GM18502 (cell line): ENCODE data around the gene PSAT1.
"Not testable (repeated sequence)": the region's sequence is repeated elsewhere in the genome, so short reads cannot be mapped to it uniquely, and the experiment has no call there.

Source experiments
- ATAC-seq: cut with Tn5 transposase; IDR thresholded peaks from one replicate; pipeline ENCODE4 v1.9.1; 2021; ENCODE audit warnings: mild to moderate bottlenecking; ENCODE audit not compliant: unreplicated experiment, poor library complexity

The PSAT1 gene

GRCh38 chr9:78296893-78297671 lies at the start of gene PSAT1:
PSAT1 (plus strand) TSS chr9:78297125; CDS start chr9:78297211, 86 bp downstream.
- ATAC-seq, result peak; percentile 96

GRCh38 chr9:78248635-78249034 lies 48.3 kb upstream of the PSAT1 start:
- ATAC-seq, result no peak

GRCh38 chr9:78249542-78249941 lies 47.4 kb upstream of the PSAT1 start:
- ATAC-seq, result no peak

- no peak for ATAC-seq
Observed at GRCh38 chr9:78252616-78253015, 44.3 kb upstream of the PSAT1 start.

- ATAC-seq, result no peak
Observed at GRCh38 chr9:78253285-78253684, 43.6 kb upstream of the PSAT1 start.

GRCh38 chr9:78261403-78262001 lies 35.4 kb upstream of the PSAT1 start:
- peak; percentile 71 for ATAC-seq

- ATAC-seq, result no peak
Observed at GRCh38 chr9:78262655-78263054, 34.3 kb upstream of the PSAT1 start.

GRCh38 chr9:78267889-78268288 lies 29.0 kb upstream of the PSAT1 start:
- no peak for ATAC-seq

- ATAC-seq, result no peak
Observed at GRCh38 chr9:78269784-78270183, 27.1 kb upstream of the PSAT1 start.

- no peak for ATAC-seq
Observed at GRCh38 chr9:78272307-78272706, 24.6 kb upstream of the PSAT1 start.

- no peak for ATAC-seq
Observed at GRCh38 chr9:78273761-78274160, 23.2 kb upstream of the PSAT1 start.

- no peak for ATAC-seq
Observed at GRCh38 chr9:78278177-78278777, 18.6 kb upstream of the PSAT1 start.

GRCh38 chr9:78278801-78279200 lies 18.1 kb upstream of the PSAT1 start:
- ATAC-seq, result no peak

- no peak for ATAC-seq
Observed at GRCh38 chr9:78280982-78281668, 15.8 kb upstream of the PSAT1 start.

- ATAC-seq, result not testable (repeated sequence)
Observed at GRCh38 chr9:78284181-78284580, 12.7 kb upstream of the PSAT1 start.

- no peak for ATAC-seq
Observed at GRCh38 chr9:78286125-78286524, 10.8 kb upstream of the PSAT1 start.

GRCh38 chr9:78286946-78287388 lies 10.0 kb upstream of the PSAT1 start:
- ATAC-seq, result no peak

- ATAC-seq, result no peak
Observed at GRCh38 chr9:78288214-78288892, 8.6 kb upstream of the PSAT1 start.

GRCh38 chr9:78289474-78289873 lies 7.5 kb upstream of the PSAT1 start:
- ATAC-seq, result no peak

- ATAC-seq, result no peak
Observed at GRCh38 chr9:78291240-78291925, 5.5 kb upstream of the PSAT1 start.
